Heart right ventricle (tissue), 16 donors: ENCODE data around the gene FRY. TPM values are rescaled to one million over a fixed set of nuclear protein-coding genes. Genes with fewer than 3 reads are reported as not detected.

Experiments used
- ATAC-seq, 8 donors: fragments of 200-7000 bp; cut with Tn5 transposase; one replicate each; pipeline ENCODE4 v1.9.1; 2020; ENCODE audit warnings: mild to moderate bottlenecking in 8 of 8, moderate library complexity in 8 of 8, moderate number of reproducible peaks in 1 of 8
- DNase-seq, 2 donors: peaks; one replicate each; pipeline ENCODE4 v3.0.0-alpha.2; 2020
- H3K27ac ChIP-seq, 10 donors: fragments of 200-600 bp; sonication (generic) in 2 of 10; one replicate each; pipeline versions ENCODE4 v1.5.0 to v1.8.0; 2020 to 2022; ENCODE audit warnings: mild to moderate bottlenecking in 3 of 10
- H3K27me3 ChIP-seq, 7 donors: fragments of 200-600 bp; one replicate each; pipeline ENCODE4 v1.8.0; 2021 to 2022; ENCODE audit warnings: mild to moderate bottlenecking in 2 of 7
- H3K36me3 ChIP-seq, 9 donors: fragments of 200-600 bp; sonication (generic) in 1 of 9; one replicate each; pipeline versions ENCODE4 v1.5.0 to v1.8.0; 2020 to 2022; ENCODE audit warnings: mild to moderate bottlenecking in 2 of 9
- H3K4me1 ChIP-seq, 9 donors: fragments of 200-600 bp; sonication (generic) in 1 of 9; one replicate each; pipeline versions ENCODE4 v1.5.0 to v1.8.0; 2020 to 2022; ENCODE audit warnings: mild to moderate bottlenecking in 4 of 9
- H3K4me3 ChIP-seq, 10 donors: fragments of 200-600 bp; sonication (generic) in 2 of 10; one replicate each; pipeline versions ENCODE4 v1.5.0 to v1.8.0; 2020 to 2022; ENCODE audit warnings: mild to moderate bottlenecking in 7 of 10, moderate library complexity in 2 of 10
- H3K9me3 ChIP-seq, 11 donors: fragments of 200-600 bp in 10 of 11; sonication (generic) in 2 of 11; one replicate each; pipeline versions ENCODE4 v1.5.0 to v1.8.0; 2013 to 2022; ENCODE audit warnings: mild to moderate bottlenecking in 2 of 11, control low read depth in 1 of 11, moderate library complexity in 1 of 11
- WGBS, 2 donors: extraction: QIAGEN DNeasy Blood & Tissue Kit; methylation state at CpG; one replicate each; pipeline ENCODE4 v1.1.7; 2013; ENCODE audit warnings: inconsistent platforms in 1 of 2; 5-methylcytosine and 5-hydroxymethylcytosine counted together
- intact Hi-C, 10 donors: fragments of 100-400 bp; cut with DNase I; formaldehyde crosslinking; loops; one replicate each; pipeline versions ENCODE4 v1.11.1 to v1.14.2; 2022
- polyA plus RNA-seq, 2 donors: library from polyadenylated mRNA; stranded (reverse); fragments of 200-250 nt; gene quantifications; one replicate each; pipeline ENCODE4 v1.2.3, GENCODE V29; 2013
- total RNA-seq, 10 donors: library from RNA; stranded (reverse); fragmentation: NEBNext Ultra II Directional in 3 of 10; extraction: Animal tissue kit (Norgen Biotek cat#: 25700) in 3 of 10; gene quantifications; one replicate each; pipeline versions ENCODE4 v1.2.1 to v1.2.4, GENCODE V29; 2021 to 2023
- TF ChIP-seq, protein P1 (sequence below), 9 donors: fragments of 200-600 bp; sonication (generic) in 2 of 9; IDR thresholded peaks; one replicate each; pipeline versions ENCODE4 v1.5.0 to v1.8.0; 2021 to 2022; ENCODE audit warnings: antibody characterized with exemption in 9 of 9, mild to moderate bottlenecking in 5 of 9, moderate library complexity in 1 of 9
- donor health status: Arrhythmogenic right ventricular cardiomyopathy.
- donor health status: ischemic (EF 13 %, LVEDD 7.1; RV severe dilation, severe dysfunction).
- donor health status: healthy with polysubstance abuse.
- donor health status: DM: no; HTN: yes; CAD: no.
- donor health status: DM: no; HTN: no; CAD: no.
- donor health status: ischemic (EF 25% LVEDD 6.9; RV normal size, moderate dysfunction).
- donor health status: ischemic (EF 25% LVEDD 5.7; RV mildly dilated, moderate dysfunction).
- donor health status: healthy.
- donor health status: DM: yes; HTN: yes; CAD: no.
- donor health status: Ischemic cardiomyopathy.
- donor health status: ischemic (EF 35%, LVEDD 5.7; RV mildly dilated, moderate dysfunction).
- donor health status: nonischemic (EF 11% LVEDD 7.7; RV severe dilation, severe dysfunction).
- donor health status: DM: yes; HTN: yes; CAD: no.
- donor health status: PGD.
- donor health status: ischemic (EF 29% LVEDD 5.4; RV normal size, mild dysfunction).
- donor health status: nonischemic (EF 23%, LVEDD 6.1; RV moderate dilation, normal function).

FRY gene
- total and polyA plus RNA-seq, 12 donors: 24.9 to 268 (median 207) TPM

DNA sequence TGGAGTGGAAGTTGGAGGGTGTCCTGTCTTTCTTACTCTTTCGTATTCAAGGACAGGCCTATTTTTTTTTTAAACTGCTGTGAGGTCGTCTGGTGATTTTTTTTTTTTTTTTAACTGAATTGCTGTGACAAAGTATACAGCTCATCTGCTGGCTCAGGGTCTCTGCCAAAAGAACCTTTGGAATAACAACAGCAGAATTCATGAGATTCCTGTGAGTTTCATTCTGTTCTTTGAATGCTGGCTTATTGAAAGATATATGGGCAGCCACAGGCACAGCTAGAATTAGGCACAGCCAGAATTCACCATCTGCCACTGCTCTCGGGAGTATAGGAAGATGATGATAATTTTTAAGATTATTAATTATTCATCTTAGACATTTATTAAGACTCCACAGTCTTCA, 21.4 kb upstream of the FRY start:
- H3K36me3 ChIP-seq: no peaks in the 10 kb centered on the region
- intact Hi-C loops: loop anchor here in 3 of 10 donors (10.0 kb wide), 3 partner anchors 95 to 295 kb away; no protein-coding TSS in a partner anchor
- H3K4me1 ChIP-seq: peaks cover 0 to 27% (median 12%) of the 10 kb centered on the region in 9 donors
- no peak for DNase-seq
- no peaks in the 10 kb centered on the region for H3K27me3 ChIP-seq
- no peak overlapping the region for H3K4me3 ChIP-seq
- H3K27ac ChIP-seq: no peak overlapping the region
- WGBS, 2 donors: 32 to 39% methylated on average over 3 of the region's 3 CpGs
- ATAC-seq: no peak
- no peaks in the 10 kb centered on the region for H3K9me3 ChIP-seq
- TF ChIP-seq, protein P1, sequence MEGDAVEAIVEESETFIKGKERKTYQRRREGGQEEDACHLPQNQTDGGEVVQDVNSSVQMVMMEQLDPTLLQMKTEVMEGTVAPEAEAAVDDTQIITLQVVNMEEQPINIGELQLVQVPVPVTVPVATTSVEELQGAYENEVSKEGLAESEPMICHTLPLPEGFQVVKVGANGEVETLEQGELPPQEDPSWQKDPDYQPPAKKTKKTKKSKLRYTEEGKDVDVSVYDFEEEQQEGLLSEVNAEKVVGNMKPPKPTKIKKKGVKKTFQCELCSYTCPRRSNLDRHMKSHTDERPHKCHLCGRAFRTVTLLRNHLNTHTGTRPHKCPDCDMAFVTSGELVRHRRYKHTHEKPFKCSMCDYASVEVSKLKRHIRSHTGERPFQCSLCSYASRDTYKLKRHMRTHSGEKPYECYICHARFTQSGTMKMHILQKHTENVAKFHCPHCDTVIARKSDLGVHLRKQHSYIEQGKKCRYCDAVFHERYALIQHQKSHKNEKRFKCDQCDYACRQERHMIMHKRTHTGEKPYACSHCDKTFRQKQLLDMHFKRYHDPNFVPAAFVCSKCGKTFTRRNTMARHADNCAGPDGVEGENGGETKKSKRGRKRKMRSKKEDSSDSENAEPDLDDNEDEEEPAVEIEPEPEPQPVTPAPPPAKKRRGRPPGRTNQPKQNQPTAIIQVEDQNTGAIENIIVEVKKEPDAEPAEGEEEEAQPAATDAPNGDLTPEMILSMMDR (IDR thresholded peaks at IDR 0.05): no peak

DNA sequence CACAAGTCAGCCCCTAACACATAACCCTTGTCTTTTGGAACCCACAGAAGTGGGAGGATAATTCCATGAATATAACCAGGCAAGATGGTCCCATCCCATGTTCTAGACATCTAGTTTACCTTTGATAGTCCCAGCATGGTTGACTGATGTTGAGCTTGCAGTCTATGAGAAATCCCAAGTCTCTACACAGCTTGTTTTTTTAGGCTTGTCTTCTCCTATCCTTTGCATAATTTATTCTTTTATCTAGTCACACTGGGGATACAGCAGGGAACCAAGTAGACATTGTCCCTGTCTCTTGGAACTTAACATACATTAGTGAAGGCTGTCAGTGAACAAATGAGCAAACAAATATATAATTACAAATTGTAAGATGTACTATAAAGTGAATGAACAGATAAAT, 19.6 kb upstream of the FRY start:
- Histone ChIP-seq H3K4me3 (no peak overlapping the region), H3K9me3 (no peaks in the 10 kb centered on the region), H3K36me3 (no peaks in the 10 kb centered on the region), H3K27ac (no peak overlapping the region), H3K4me1 (peaks cover 0 to 36% (median 15%) of the 10 kb centered on the region in 9 donors), H3K27me3 (no peaks in the 10 kb centered on the region)
- ATAC-seq (no peak), DNase-seq (no peak)
- TF ChIP-seq, protein P1 (IDR thresholded peaks at IDR 0.05): no peak
- intact Hi-C loops: loop anchor here in 3 of 10 donors (10.0 kb wide), 3 partner anchors 97 to 293 kb away; no protein-coding TSS in a partner anchor

DNA sequence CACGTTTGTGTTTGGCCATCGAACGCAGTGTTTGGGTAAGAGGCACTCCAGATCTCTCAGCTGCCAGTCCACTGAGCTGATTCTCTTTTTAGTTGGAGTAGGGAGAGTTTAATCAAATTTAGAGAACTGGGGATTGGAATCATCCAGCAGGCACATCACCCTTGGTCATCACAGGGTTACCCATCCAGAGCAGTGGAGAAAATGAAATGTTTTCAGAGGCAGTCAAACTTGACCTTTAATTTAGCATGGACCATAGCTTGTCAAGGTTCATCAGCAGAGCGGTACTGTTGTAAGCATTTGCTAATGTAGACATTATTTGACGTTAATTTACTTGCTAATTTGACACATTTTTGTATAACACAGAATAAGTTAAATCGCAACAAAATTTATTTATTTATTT, 18.4 kb upstream of the FRY start:
- Histone ChIP-seq H3K27ac (no peak overlapping the region), H3K9me3 (no peaks in the 10 kb centered on the region), H3K4me3 (no peak overlapping the region), H3K4me1 (peaks cover 0 to 47% (median 15%) of the 10 kb centered on the region in 9 donors), H3K27me3 (no peaks in the 10 kb centered on the region), H3K36me3 (no peaks in the 10 kb centered on the region)
- TF ChIP-seq, protein P1 (IDR thresholded peaks at IDR 0.05): no peak
- intact Hi-C loops: loop anchor here in 3 of 10 donors (10.0 kb wide), 3 partner anchors 98 to 292 kb away; no protein-coding TSS in a partner anchor
- DNase-seq (no peak), ATAC-seq (no peak)
- 92 to 97% methylated on average over 6 of the region's 6 CpGs for WGBS, 2 donors

DNA sequence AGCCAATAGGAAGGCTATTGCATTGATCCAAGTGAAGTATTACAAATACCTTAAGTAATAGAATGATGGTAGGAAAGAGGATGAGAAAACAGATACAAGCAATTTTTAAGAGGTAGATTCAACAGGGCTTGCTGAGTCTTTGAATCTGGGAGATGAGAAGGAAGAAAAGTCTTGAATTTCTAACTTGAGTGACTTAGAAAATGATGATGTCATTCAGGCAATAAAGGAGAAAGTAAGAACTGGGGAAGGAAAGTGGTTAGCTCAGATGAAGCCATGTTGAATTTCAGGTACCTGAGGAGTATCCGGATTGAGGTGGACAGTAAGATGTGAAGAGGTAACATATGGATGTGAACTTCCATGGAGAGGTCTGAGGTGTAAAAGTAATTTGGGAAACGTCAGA, 15.5 kb upstream of the FRY start:
- DNase-seq (no peak), ATAC-seq (no peak)
- TF ChIP-seq, protein P1 (IDR thresholded peaks at IDR 0.05): no peak
- Histone ChIP-seq H3K4me3 (no peak overlapping the region), H3K36me3 (no peaks in the 10 kb centered on the region), H3K4me1 (peaks cover 0 to 44% (median 11%) of the 10 kb centered on the region in 9 donors), H3K9me3 (no peaks in the 10 kb centered on the region), H3K27me3 (no peaks in the 10 kb centered on the region), H3K27ac (no peak overlapping the region)
- 89 to 97% methylated on average over 2 of the region's 2 CpGs for WGBS, 2 donors
- intact Hi-C loops: loop anchor here in 8 of 10 donors (5.0 to 10.0 kb wide), 5 partner anchors 101 to 296 kb away; no protein-coding TSS in a partner anchor
